Measurements from ENCODE around the gene ARFRP1. TPM values are rescaled to one million over a fixed set of nuclear protein-coding genes. Genes with fewer than 3 reads are reported as not detected.

The ARFRP1 gene
- total RNA-seq, 1 experiment from 2014 or later = 65.4 TPM

GRCh38 chr20:63659370-63659769 is 48.4 kb downstream of the ARFRP1 start:
- intact Hi-C loops (cut with micrococcal nuclease) = loop anchor here (5.0 kb wide), 1 partner anchor 38 kb away; the partner anchor contains the start of gene TNFRSF6B
- POLR2A ChIA-PET = interaction anchor here (0.5 to 2.6 kb wide), 6 partner anchors 17 to 242 kb away, joined by 3 to 48 read pairs (median 4); partner anchors contain the start of genes GMEB2 and PPDPF
- H3K36me3 Mint-ChIP-seq (ENCODE audit: insufficient read depth, unreplicated experiment) = peaks cover 6% of the 10 kb centered on the region
- H3K27ac Mint-ChIP-seq (ENCODE audit: low read depth, unreplicated experiment) = no peak overlapping the region
- peak overlapping the region; percentile 88 for H3K4me3 Mint-ChIP-seq (ENCODE audit: unreplicated experiment)
- no peak for TF ChIP-seq CTCF (IDR thresholded peaks at IDR 0.05; ENCODE audit: unreplicated experiment)
- no peaks in the 10 kb centered on the region for H3K27me3 Mint-ChIP-seq (ENCODE audit: insufficient read depth, unreplicated experiment)
- CTCF ChIA-PET = no interaction called here
- DNase-seq (ENCODE audit: unreplicated experiment) = no peak
- peaks cover 9% of the 10 kb centered on the region for H3K4me1 Mint-ChIP-seq (ENCODE audit: insufficient read depth, unreplicated experiment)
- H3K9me3 Mint-ChIP-seq (ENCODE audit: unreplicated experiment) = no peaks in the 10 kb centered on the region
- BruUV-seq (replicated peaks) = no TSS peak

- DNase-seq (ENCODE audit: unreplicated experiment) = no peak
- CTCF ChIA-PET = interaction anchor here (1.5 kb wide), 1 partner anchor 10 kb away, joined by 4 read pairs; no protein-coding TSS in a partner anchor
- BruUV-seq (replicated peaks) = no TSS peak
- no peak for TF ChIP-seq CTCF (IDR thresholded peaks at IDR 0.05; ENCODE audit: unreplicated experiment)
- Mint-ChIP-seq H3K36me3 (ENCODE audit: insufficient read depth, unreplicated experiment) (peaks cover 6% of the 10 kb centered on the region), H3K9me3 (ENCODE audit: unreplicated experiment) (no peaks in the 10 kb centered on the region), H3K4me3 (ENCODE audit: unreplicated experiment) (peak overlapping the region; percentile 88), H3K27me3 (ENCODE audit: insufficient read depth, unreplicated experiment) (no peaks in the 10 kb centered on the region), H3K4me1 (ENCODE audit: insufficient read depth, unreplicated experiment) (peaks cover 9% of the 10 kb centered on the region), H3K27ac (ENCODE audit: low read depth, unreplicated experiment) (peak overlapping the region; percentile 97)
- intact Hi-C loops (cut with micrococcal nuclease) = loop anchor here (5.0 kb wide), 1 partner anchor 39 kb away; the partner anchor contains the start of gene TNFRSF6B
- POLR2A ChIA-PET = interaction anchor here (0.7 to 2.6 kb wide), 30 partner anchors 8 to 732 kb away, joined by 3 to 48 read pairs (median 6); partner anchors contain the start of genes ARFGAP1, ARFRP1, GMEB2 and PPDPF
Measured at GRCh38 chr20:63658749-63659187, 49.0 kb downstream of the ARFRP1 start.

- POLR2A ChIA-PET = interaction anchor here (0.6 to 2.6 kb wide), 33 partner anchors 8 to 731 kb away, joined by 3 to 48 read pairs (median 5); partner anchors contain the start of genes ARFGAP1, ARFRP1, GID8 and GMEB2
- no TSS peak for BruUV-seq (replicated peaks)
- Mint-ChIP-seq H3K27ac (ENCODE audit: low read depth, unreplicated experiment) (peak within 1 kb of the TSS; percentile 97), H3K27me3 (ENCODE audit: insufficient read depth, unreplicated experiment) (no peaks in the 10 kb centered on the region), H3K9me3 (ENCODE audit: unreplicated experiment) (no peaks in the 10 kb centered on the region), H3K36me3 (ENCODE audit: insufficient read depth, unreplicated experiment) (peaks cover 6% of the 10 kb centered on the region), H3K4me3 (ENCODE audit: unreplicated experiment) (peak within 1 kb of the TSS; percentile 88), H3K4me1 (ENCODE audit: insufficient read depth, unreplicated experiment) (peaks cover 9% of the 10 kb centered on the region)
- CTCF ChIA-PET = interaction anchor here (0.8 to 1.5 kb wide), 2 partner anchors 11 to 120 kb away, joined by 3 to 4 read pairs; no protein-coding TSS in a partner anchor
- DNase-seq (ENCODE audit: unreplicated experiment) = peak; percentile 88
- no peak for TF ChIP-seq CTCF (IDR thresholded peaks at IDR 0.05; ENCODE audit: unreplicated experiment)
- intact Hi-C loops (cut with micrococcal nuclease) = loop anchor here (5.0 kb wide), 1 partner anchor 39 kb away; the partner anchor contains the start of gene TNFRSF6B
Measured at GRCh38 chr20:63657937-63658748, 49.6 kb downstream of the ARFRP1 start, which contains the start of gene RTEL1. TSS of gene RTEL1 (plus strand) at chr20:63658312. CDS start at chr20:63659403, 1,091 bp downstream.

Data from MCF 10A (cell line).